ENCODE data around the gene SAT2. TPM values are rescaled to one million over a fixed set of nuclear protein-coding genes. Genes with fewer than 3 reads are reported as not detected.

The SAT2 gene
- 10 to 100 TPM; 15.9 to 22.2 TPM for total RNA-seq

- Mint-ChIP-seq H3K4me3 (peak within 1 kb of the TSS; percentile 83), H3K4me1 (peaks cover 11% of the 10 kb centered on the region), H3K9me3 (ENCODE audit: low read depth) (no peaks in the 10 kb centered on the region), H3K36me3 (ENCODE audit: low read depth) (peaks cover 1% of the 10 kb centered on the region), H3K27ac (peak within 1 kb of the TSS; percentile 78), H3K27me3 (no peaks in the 10 kb centered on the region)
- ChIA-PET POLR2A (interaction anchor here (0.6 to 1.5 kb wide), 6 partner anchors 13 to 60 kb away, joined by 3 to 7 read pairs (median 4); partner anchors contain the start of genes FXR2 and TP53), CTCF (interaction anchor here (0.6 to 1.3 kb wide), 14 partner anchors 9 to 359 kb away, joined by 3 to 6 read pairs (median 4); partner anchors contain the start of genes FXR2 and TP53)
- intact Hi-C loops (cut with DNase I, micrococcal nuclease): loop anchor here (1.0 kb wide), 3 partner anchors 12 to 61 kb away; partner anchors contain the start of genes ATP1B2 (in 1 of the 2) and WRAP53 (in 1 of the 2)
- ATAC-seq (peak; percentile 94), DNase-seq (peak; percentile 91)
Observed at GRCh38 chr17:7627250-7628121, at the start of gene SAT2. Gene SAT2 (minus strand): TSS chr17:7627821. CDS start chr17:7627635, 186 bp downstream.

- ChIA-PET CTCF (interaction anchor here (3.5 kb wide), 1 partner anchor 11 kb away, joined by 11 read pairs; the partner anchor contains the start of gene TP53), POLR2A (no interaction called here)
- Mint-ChIP-seq H3K27ac (peak overlapping the region; percentile 0), H3K4me3 (no peak overlapping the region), H3K27me3 (no peaks in the 10 kb centered on the region), H3K4me1 (peaks cover 2% of the 10 kb centered on the region), H3K36me3 (ENCODE audit: low read depth) (peaks cover 34% of the 10 kb centered on the region), H3K9me3 (ENCODE audit: low read depth) (peaks cover 4% of the 10 kb centered on the region)
- DNase-seq: no peak
- intact Hi-C loops (cut with DNase I, micrococcal nuclease): no loop called here
- no peak for ATAC-seq
Observed at GRCh38 chr17:7676533-7676932, 48.9 kb upstream of the SAT2 start.

- intact Hi-C loops (cut with DNase I, micrococcal nuclease): loop anchor here in 1 of 2 experiments (5.0 kb wide), 1 partner anchor 43 kb away; the partner anchor contains the start of gene SHBG
- H3K4me1 Mint-ChIP-seq: peaks cover 2% of the 10 kb centered on the region
- H3K9me3 Mint-ChIP-seq (ENCODE audit: low read depth): peaks cover 4% of the 10 kb centered on the region
- H3K27me3 Mint-ChIP-seq: no peaks in the 10 kb centered on the region
- H3K36me3 Mint-ChIP-seq (ENCODE audit: low read depth): peaks cover 41% of the 10 kb centered on the region
- ChIA-PET CTCF (no interaction called here), POLR2A (no interaction called here)
- H3K27ac Mint-ChIP-seq: no peak overlapping the region
- DNase-seq (no peak), ATAC-seq (no peak)
- H3K4me3 Mint-ChIP-seq: no peak overlapping the region
Observed at GRCh38 chr17:7674934-7675333, 47.3 kb upstream of the SAT2 start.

GRCh38 chr17:7673239-7673638, 45.6 kb upstream of the SAT2 start:
- ChIA-PET POLR2A (interaction anchor here (0.5 to 0.9 kb wide), 4 partner anchors 13 to 150 kb away, joined by 3 to 4 read pairs (median 3); no protein-coding TSS in a partner anchor), CTCF (interaction anchor here (0.6 to 1.8 kb wide), 20 partner anchors 12 to 652 kb away, joined by 3 to 15 read pairs (median 3); partner anchors contain the start of gene TP53)
- no peaks in the 10 kb centered on the region for H3K27me3 Mint-ChIP-seq
- no peak overlapping the region for H3K27ac Mint-ChIP-seq
- peaks cover 41% of the 10 kb centered on the region for H3K36me3 Mint-ChIP-seq (ENCODE audit: low read depth)
- H3K4me1 Mint-ChIP-seq: no peaks in the 10 kb centered on the region
- DNase-seq (peak; percentile 73), ATAC-seq (no peak)
- intact Hi-C loops (cut with DNase I, micrococcal nuclease): loop anchor here in 1 of 2 experiments (5.0 kb wide), 1 partner anchor 41 kb away; the partner anchor contains the start of gene SHBG
- peaks cover 4% of the 10 kb centered on the region for H3K9me3 Mint-ChIP-seq (ENCODE audit: low read depth)
- no peak overlapping the region for H3K4me3 Mint-ChIP-seq

GRCh38 chr17:7668482-7668881, 40.9 kb upstream of the SAT2 start:
- no peak for ATAC-seq
- intact Hi-C loops (cut with DNase I, micrococcal nuclease): no loop called here
- ChIA-PET CTCF (no interaction called here), POLR2A (no interaction called here)
- Mint-ChIP-seq H3K4me1 (no peaks in the 10 kb centered on the region), H3K4me3 (no peak overlapping the region), H3K9me3 (ENCODE audit: low read depth) (peaks cover 2% of the 10 kb centered on the region), H3K27ac (no peak overlapping the region), H3K27me3 (no peaks in the 10 kb centered on the region), H3K36me3 (ENCODE audit: low read depth) (peaks cover 18% of the 10 kb centered on the region)
- no peak for DNase-seq

GRCh38 chr17:7667656-7668406, 40.2 kb upstream of the SAT2 start:
- no peak for DNase-seq
- no peak overlapping the region for H3K4me3 Mint-ChIP-seq

GRCh38 chr17:7656958-7657609, 29.5 kb upstream of the SAT2 start:
- H3K27me3 Mint-ChIP-seq: peaks cover 12% of the 10 kb centered on the region
- no peak for ATAC-seq
- no peaks in the 10 kb centered on the region for H3K9me3 Mint-ChIP-seq (ENCODE audit: low read depth)
- ChIA-PET CTCF (no interaction called here), POLR2A (interaction anchor here (0.6 kb wide), 1 partner anchor 611 kb away, joined by 4 read pairs; no protein-coding TSS in a partner anchor)
- H3K36me3 Mint-ChIP-seq (ENCODE audit: low read depth): no peaks in the 10 kb centered on the region
- no peak for DNase-seq
- H3K4me3 Mint-ChIP-seq: no peak overlapping the region
- H3K4me1 Mint-ChIP-seq: no peaks in the 10 kb centered on the region
- intact Hi-C loops (cut with DNase I, micrococcal nuclease): no loop called here
- no peak overlapping the region for H3K27ac Mint-ChIP-seq

More at GRCh38 chr17:7667656-7668406, 40.2 kb upstream of the SAT2 start:
- CTCF ChIA-PET: interaction anchor here (0.5 kb wide), 1 partner anchor 388 kb away, joined by 3 read pairs; no protein-coding TSS in a partner anchor
- H3K27me3 Mint-ChIP-seq: no peaks in the 10 kb centered on the region
- no peaks in the 10 kb centered on the region for H3K4me1 Mint-ChIP-seq
- ATAC-seq: no peak
- no peak overlapping the region for H3K27ac Mint-ChIP-seq
- POLR2A ChIA-PET: interaction anchor here (0.5 to 0.7 kb wide), 2 partner anchors 40 to 181 kb away, joined by 3 to 4 read pairs; no protein-coding TSS in a partner anchor
- H3K36me3 Mint-ChIP-seq (ENCODE audit: low read depth): peaks cover 13% of the 10 kb centered on the region
- no peaks in the 10 kb centered on the region for H3K9me3 Mint-ChIP-seq (ENCODE audit: low read depth)
- intact Hi-C loops (cut with DNase I, micrococcal nuclease): no loop called here

GRCh38 chr17:7655541-7655840, 27.9 kb upstream of the SAT2 start:
- Mint-ChIP-seq H3K4me3 (no peak overlapping the region), H3K27me3 (peaks cover 22% of the 10 kb centered on the region), H3K9me3 (ENCODE audit: low read depth) (no peaks in the 10 kb centered on the region), H3K4me1 (peaks cover 9% of the 10 kb centered on the region), H3K36me3 (ENCODE audit: low read depth) (no peaks in the 10 kb centered on the region), H3K27ac (no peak overlapping the region)
- ATAC-seq (no peak), DNase-seq (no peak)
- intact Hi-C loops (cut with DNase I, micrococcal nuclease): no loop called here
- ChIA-PET POLR2A (no interaction called here), CTCF (interaction anchor here (0.6 to 0.8 kb wide), 2 partner anchors 23 to 375 kb away, joined by 3 read pairs; no protein-coding TSS in a partner anchor)

- intact Hi-C loops (cut with DNase I, micrococcal nuclease): no loop called here
- ChIA-PET POLR2A (no interaction called here), CTCF (interaction anchor here (0.6 to 1.3 kb wide), 4 partner anchors 12 to 375 kb away, joined by 3 to 4 read pairs (median 3); no protein-coding TSS in a partner anchor)
- no peak for DNase-seq
- H3K27ac Mint-ChIP-seq: no peak overlapping the region
- no peak for ATAC-seq
- no peaks in the 10 kb centered on the region for H3K36me3 Mint-ChIP-seq (ENCODE audit: low read depth)
- peaks cover 14% of the 10 kb centered on the region for H3K4me1 Mint-ChIP-seq
- H3K9me3 Mint-ChIP-seq (ENCODE audit: low read depth): no peaks in the 10 kb centered on the region
- peaks cover 27% of the 10 kb centered on the region for H3K27me3 Mint-ChIP-seq
- H3K4me3 Mint-ChIP-seq: no peak overlapping the region
Observed at GRCh38 chr17:7654832-7655540, 27.4 kb upstream of the SAT2 start.

GRCh38 chr17:7652388-7653356, 25.1 kb upstream of the SAT2 start:
- no peak overlapping the region for H3K4me3 Mint-ChIP-seq

More at GRCh38 chr17:7652388-7653356, 25.1 kb upstream of the SAT2 start:
- ATAC-seq (no peak), DNase-seq (no peak)
- CTCF ChIA-PET: no interaction called here
- Mint-ChIP-seq H3K36me3 (ENCODE audit: low read depth) (no peaks in the 10 kb centered on the region), H3K27ac (no peak overlapping the region), H3K4me1 (peaks cover 17% of the 10 kb centered on the region), H3K27me3 (peaks cover 35% of the 10 kb centered on the region), H3K9me3 (ENCODE audit: low read depth) (no peaks in the 10 kb centered on the region)
- POLR2A ChIA-PET: no interaction called here
- intact Hi-C loops (cut with DNase I, micrococcal nuclease): no loop called here
